Measurements from ENCODE around the gene SHOC2. TPM values are rescaled to one million over a fixed set of nuclear protein-coding genes. Genes with fewer than 3 reads are reported as not detected.

Gene SHOC2
- total and polyA plus RNA-seq, 7 donors: 21.4 to 74.5 (median 52.5) TPM

DNA sequence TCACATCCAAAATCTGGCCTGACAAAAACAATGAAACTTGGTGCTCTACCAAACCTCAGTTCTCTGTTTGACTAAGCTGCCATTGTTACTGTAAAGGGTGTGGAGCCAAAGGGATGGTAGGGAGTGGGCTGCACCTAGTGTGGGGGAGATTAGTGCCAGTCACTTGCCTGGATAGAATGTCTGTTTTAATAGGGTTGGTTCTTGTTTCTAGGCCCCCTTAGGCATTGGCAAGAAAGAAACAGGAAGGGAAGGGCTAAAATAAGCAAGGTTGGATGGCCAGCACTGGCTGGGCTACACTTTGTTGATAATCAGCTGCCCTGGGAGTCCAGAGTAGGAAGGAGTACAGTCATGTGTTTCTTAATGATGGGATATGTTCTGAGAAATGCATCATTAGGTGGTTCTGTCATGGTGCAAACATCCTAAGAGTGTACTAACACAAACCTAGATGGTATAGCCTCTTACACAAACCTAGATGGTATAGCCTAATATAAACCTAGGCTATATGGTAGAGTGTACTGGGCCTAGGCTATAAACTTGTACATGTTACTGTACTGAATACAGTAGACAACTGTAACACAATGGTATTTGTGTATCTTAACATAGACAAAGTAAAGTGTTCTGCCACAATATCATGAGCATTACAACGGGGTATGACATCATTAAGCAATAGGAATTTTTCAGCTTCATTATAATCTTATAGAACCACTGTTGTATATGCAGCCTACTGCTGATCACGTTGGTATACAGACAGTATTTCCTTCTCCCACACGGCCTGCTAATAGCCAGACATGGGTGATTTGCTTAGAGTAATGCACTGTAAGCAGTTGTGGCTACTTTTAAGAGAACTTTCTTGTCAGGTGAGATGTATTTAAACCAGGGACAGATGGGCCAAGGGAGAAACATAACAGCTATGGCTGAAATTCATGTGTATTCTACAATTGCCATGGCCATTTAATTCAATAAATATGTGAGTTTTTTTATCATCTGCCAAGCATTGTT lies 15.8 kb upstream of the SHOC2 start:
- Histone ChIP-seq H3K36me3 (peaks cover 0 to 37% (median 12%) of the 10 kb centered on the region in 4 donors), H3K27ac (peak overlapping the region in 1 of 4 donors; percentile 44), H3K27me3 (no peaks in the 10 kb centered on the region), H3K4me3 (no peak overlapping the region), H3K9me3 (no peaks in the 10 kb centered on the region), H3K4me1 (peaks cover 0 to 22% (median 8%) of the 10 kb centered on the region in 4 donors)
- DNase-seq: no peak
- WGBS, 2 donors: 78 to 80% methylated on average over 3 of the region's 3 CpGs
- TF ChIP-seq, protein P1, sequence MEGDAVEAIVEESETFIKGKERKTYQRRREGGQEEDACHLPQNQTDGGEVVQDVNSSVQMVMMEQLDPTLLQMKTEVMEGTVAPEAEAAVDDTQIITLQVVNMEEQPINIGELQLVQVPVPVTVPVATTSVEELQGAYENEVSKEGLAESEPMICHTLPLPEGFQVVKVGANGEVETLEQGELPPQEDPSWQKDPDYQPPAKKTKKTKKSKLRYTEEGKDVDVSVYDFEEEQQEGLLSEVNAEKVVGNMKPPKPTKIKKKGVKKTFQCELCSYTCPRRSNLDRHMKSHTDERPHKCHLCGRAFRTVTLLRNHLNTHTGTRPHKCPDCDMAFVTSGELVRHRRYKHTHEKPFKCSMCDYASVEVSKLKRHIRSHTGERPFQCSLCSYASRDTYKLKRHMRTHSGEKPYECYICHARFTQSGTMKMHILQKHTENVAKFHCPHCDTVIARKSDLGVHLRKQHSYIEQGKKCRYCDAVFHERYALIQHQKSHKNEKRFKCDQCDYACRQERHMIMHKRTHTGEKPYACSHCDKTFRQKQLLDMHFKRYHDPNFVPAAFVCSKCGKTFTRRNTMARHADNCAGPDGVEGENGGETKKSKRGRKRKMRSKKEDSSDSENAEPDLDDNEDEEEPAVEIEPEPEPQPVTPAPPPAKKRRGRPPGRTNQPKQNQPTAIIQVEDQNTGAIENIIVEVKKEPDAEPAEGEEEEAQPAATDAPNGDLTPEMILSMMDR (IDR thresholded peaks at IDR 0.05): no peak
- TF ChIP-seq EP300 (IDR thresholded peaks at IDR 0.05) (no peak), POLR2AphosphoS5 (IDR thresholded peaks at IDR 0.05) (peak in 2 of 4 donors; percentile 8 to 11), POLR2A (IDR thresholded peaks at IDR 0.05) (no peak)
- intact Hi-C loops (cut with DNase I): no loop called here

DNA sequence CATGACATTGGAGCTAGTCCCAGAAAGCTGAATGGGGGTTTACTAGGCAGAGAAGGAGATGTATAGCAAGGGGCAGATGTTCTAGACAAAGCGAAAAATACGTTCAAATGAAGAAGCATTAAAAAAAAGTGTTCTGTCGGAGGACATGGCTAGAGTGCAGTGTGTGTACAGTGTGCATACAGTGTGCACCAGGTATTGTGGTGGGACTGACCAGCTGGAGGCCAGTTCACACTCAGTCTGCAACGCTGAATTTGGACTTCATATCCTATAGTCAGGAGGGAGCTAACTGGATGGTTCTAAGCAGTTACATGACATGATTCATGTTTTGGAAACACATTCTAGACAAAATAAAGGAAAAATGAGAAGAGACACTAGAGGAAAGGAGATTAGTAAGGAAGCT lies 9.3 kb upstream of the SHOC2 start:
- no peak for DNase-seq
- Histone ChIP-seq H3K27ac (no peak overlapping the region), H3K36me3 (peaks cover 0 to 5% (median 0%) of the 10 kb centered on the region in 4 donors), H3K4me1 (no peaks in the 10 kb centered on the region), H3K9me3 (no peaks in the 10 kb centered on the region), H3K27me3 (no peaks in the 10 kb centered on the region), H3K4me3 (no peak overlapping the region)
- intact Hi-C loops (cut with DNase I): loop anchor here (10.0 kb wide), 2 partner anchors 415 to 985 kb away; partner anchors contain the start of genes DUSP5 and XPNPEP1
- 81 to 83% methylated on average over 4 of the region's 4 CpGs for WGBS, 2 donors
- TF ChIP-seq, protein P1 (IDR thresholded peaks at IDR 0.05): no peak
- TF ChIP-seq POLR2AphosphoS5 (IDR thresholded peaks at IDR 0.05) (no peak), EP300 (IDR thresholded peaks at IDR 0.05) (no peak), POLR2A (IDR thresholded peaks at IDR 0.05) (no peak)

DNA sequence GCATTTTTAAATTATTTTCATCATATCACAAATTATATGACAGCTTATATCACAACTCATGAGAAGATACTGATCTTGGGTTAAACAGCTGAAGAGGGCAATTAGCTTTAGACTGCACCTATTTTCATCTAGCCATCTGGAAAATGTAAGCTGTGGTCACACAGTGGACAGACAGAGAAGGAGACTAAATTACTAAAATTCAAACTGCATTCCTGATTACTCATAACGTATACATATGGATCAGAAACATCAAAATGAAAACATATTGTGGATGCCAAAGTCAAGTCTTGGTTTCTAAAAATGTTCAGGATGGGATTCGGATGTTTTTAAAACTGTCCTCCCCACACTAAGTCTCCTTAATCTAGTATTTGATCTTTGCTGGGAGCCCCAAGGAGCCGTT lies 7.0 kb upstream of the SHOC2 start:
- Histone ChIP-seq H3K4me3 (no peak overlapping the region), H3K9me3 (no peaks in the 10 kb centered on the region), H3K36me3 (no peaks in the 10 kb centered on the region), H3K27ac (no peak overlapping the region), H3K4me1 (peaks cover 0 to 9% (median 2%) of the 10 kb centered on the region in 4 donors), H3K27me3 (no peaks in the 10 kb centered on the region)
- TF ChIP-seq EP300 (IDR thresholded peaks at IDR 0.05) (no peak), POLR2A (IDR thresholded peaks at IDR 0.05) (no peak), POLR2AphosphoS5 (IDR thresholded peaks at IDR 0.05) (no peak)
- TF ChIP-seq, protein P1 (IDR thresholded peaks at IDR 0.05): no peak
- DNase-seq: no peak
- WGBS, 2 donors: 83 to 84% methylated on average over 3 of the region's 3 CpGs
- intact Hi-C loops (cut with DNase I): loop anchor here (10.0 kb wide), 2 partner anchors 418 to 988 kb away; partner anchors contain the start of genes DUSP5 and XPNPEP1

DNA sequence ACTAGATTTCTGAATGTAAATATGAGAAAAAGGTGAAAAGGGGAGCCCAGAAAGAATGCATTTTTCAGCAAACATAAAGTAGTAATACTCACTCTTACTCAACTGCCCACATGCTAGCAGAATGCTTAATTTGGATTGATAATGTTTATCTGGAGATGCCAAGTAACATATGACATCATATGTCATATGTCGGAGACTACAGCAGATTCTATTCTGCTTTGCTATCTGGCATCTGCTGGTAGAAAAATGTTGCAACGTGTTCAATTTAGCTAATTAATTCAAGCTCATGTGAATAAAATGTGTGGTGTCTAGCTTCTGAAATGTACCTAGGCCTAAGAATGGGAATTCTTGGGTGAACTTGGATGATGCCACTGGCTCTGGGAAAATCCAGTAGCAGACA lies 5.0 kb upstream of the SHOC2 start:
- no peaks in the 10 kb centered on the region for H3K9me3 ChIP-seq
- no peak overlapping the region for H3K4me3 ChIP-seq
- TF ChIP-seq EP300 (IDR thresholded peaks at IDR 0.05) (no peak), POLR2A (IDR thresholded peaks at IDR 0.05) (no peak), POLR2AphosphoS5 (IDR thresholded peaks at IDR 0.05) (no peak)
- TF ChIP-seq, protein P1 (IDR thresholded peaks at IDR 0.05): no peak
- WGBS, 2 donors: 85 to 90% methylated on average over 2 of the region's 2 CpGs
- peaks cover 0 to 17% (median 10%) of the 10 kb centered on the region in 4 donors for H3K4me1 ChIP-seq
- intact Hi-C loops (cut with DNase I): loop anchor here (10.0 kb wide), 2 partner anchors 420 to 990 kb away; partner anchors contain the start of genes DUSP5 and XPNPEP1
- no peak overlapping the region for H3K27ac ChIP-seq
- no peak for DNase-seq
- H3K36me3 ChIP-seq: no peaks in the 10 kb centered on the region
- H3K27me3 ChIP-seq: no peaks in the 10 kb centered on the region
